WTC11 (cell line): ENCODE results near the gene KRT85. TPM values are rescaled to one million over a fixed set of nuclear protein-coding genes. Genes with fewer than 3 reads are reported as not detected.

Experiments used
- ATAC-seq: fragments of 200-7000 bp; cut with Tn5 transposase; 2 replicates; pipeline ENCODE4 v1.10.0; 2021; ENCODE audit warnings: mild to moderate bottlenecking, moderate library complexity
- CTCF ChIA-PET: fragments of 300-600 bp; sonication (Branson Sonifier 250); formaldehyde crosslinking; loops from one replicate; lab custom pipeline; 2021; ENCODE audit warnings: antibody characterized with exemption; lab: Charles Lee
- POLR2A ChIA-PET: fragments of 350-600 bp; sonication (Branson Sonifier 250); formaldehyde crosslinking; loops from one replicate; lab custom pipeline; 2021; ENCODE audit warnings: antibody characterized with exemption; lab: Charles Lee
- DNase-seq: peaks from one replicate; pipeline ENCODE4 v3.0.0; 2021; ENCODE audit warnings: low spot score
- H3K27ac Mint-ChIP-seq: 2 replicates; pipeline ENCODE4 v1.8.0; 2021; ENCODE audit warnings: mixed read lengths
- H3K27me3 Mint-ChIP-seq: 2 replicates; pipeline ENCODE4 v1.8.0; 2021; ENCODE audit warnings: low read depth, mild to moderate bottlenecking, moderate library complexity, mixed read lengths
- H3K36me3 Mint-ChIP-seq: 2 replicates; pipeline ENCODE4 v1.8.0; 2021; ENCODE audit warnings: mixed read lengths
- H3K4me1 Mint-ChIP-seq: 2 replicates; pipeline ENCODE4 v1.8.0; 2022; ENCODE audit warnings: mixed read lengths
- H3K4me3 Mint-ChIP-seq: 2 replicates; pipeline ENCODE4 v1.8.0; 2021; ENCODE audit warnings: mild to moderate bottlenecking, moderate library complexity, mixed read lengths
- H3K9me3 Mint-ChIP-seq: 2 replicates; pipeline ENCODE4 v1.8.0; 2021; ENCODE audit warnings: mixed read lengths
- ESRRA ChIP-seq: sonication (generic); formaldehyde crosslinking; IDR thresholded peaks from 2 replicates; pipeline ENCODE4 v1.8.1; 2022; ENCODE audit warnings: mild to moderate bottlenecking, missing genetic modification reagents, borderline replicate concordance
- FOXK1 ChIP-seq: sonication (generic); formaldehyde crosslinking; IDR thresholded peaks from 2 replicates; pipeline ENCODE4 v1.8.0; 2022; ENCODE audit warnings: mild to moderate bottlenecking, moderate library complexity, missing genetic modification reagents
- GABPB1 ChIP-seq: sonication (generic); formaldehyde crosslinking; IDR thresholded peaks from 2 replicates; pipeline ENCODE4 v1.8.1; 2023; ENCODE audit warnings: mild to moderate bottlenecking, missing genetic modification reagents
- GTF2I ChIP-seq: fragments of 250-450 bp; sonication (Bioruptor Pico); conservative IDR thresholded peaks from 2 replicates; pipeline ENCODE4 v1.4.0; 2021; ENCODE audit warnings: mild to moderate bottlenecking
- NFATC4 ChIP-seq: fragments of 250-450 bp; sonication (Bioruptor Pico); IDR thresholded peaks from 2 replicates; pipeline ENCODE4 v1.9.0; 2021; ENCODE audit warnings: mild to moderate bottlenecking
- OVOL2 ChIP-seq: fragments of 250-450 bp; sonication (Bioruptor Pico); IDR thresholded peaks from 2 replicates; pipeline ENCODE4 v1.9.0; 2021; ENCODE audit warnings: mild to moderate bottlenecking, borderline replicate concordance
- TEAD4 ChIP-seq: sonication (generic); formaldehyde crosslinking; IDR thresholded peaks from 2 replicates; pipeline ENCODE4 v1.8.0; 2022; ENCODE audit warnings: mild to moderate bottlenecking, missing genetic modification reagents
- ZBTB21 ChIP-seq: sonication (generic); formaldehyde crosslinking; IDR thresholded peaks from 2 replicates; pipeline ENCODE4 v1.8.1; 2023; ENCODE audit warnings: mild to moderate bottlenecking, missing genetic modification reagents, borderline replicate concordance
- ZNF423 ChIP-seq: fragments of 250-450 bp; sonication (Bioruptor Pico); IDR thresholded peaks from 2 replicates; pipeline ENCODE4 v2.1.2; 2022; ENCODE audit warnings: mild to moderate bottlenecking, moderate library complexity
- ZNF671 ChIP-seq: fragments of 250-450 bp; sonication (Bioruptor Pico); IDR thresholded peaks from 2 replicates; pipeline ENCODE4 v1.8.0; 2021; ENCODE audit warnings: mild to moderate bottlenecking
- total RNA-seq: library from RNA; stranded (reverse); gene quantifications from 3 replicates; pipeline ENCODE4 v1.2.3, GENCODE V29; 2021
- TF ChIP-seq, protein P1 (sequence below): fragments of 200-600 bp; IDR thresholded peaks from 2 replicates; pipeline ENCODE4 v1.8.0; 2022; ENCODE audit warnings: antibody characterized with exemption
- TF ChIP-seq, protein P2 (sequence below): sonication (generic); formaldehyde crosslinking; conservative IDR thresholded peaks from 2 replicates; pipeline ENCODE4 v1.8.1; 2023; ENCODE audit warnings: mild to moderate bottlenecking, low read depth, missing genetic modification reagents, moderate library complexity
- TF ChIP-seq, protein P3 (sequence below): sonication (generic); formaldehyde crosslinking; IDR thresholded peaks from 2 replicates; pipeline ENCODE4 v1.8.0; 2023; ENCODE audit warnings: missing genetic modification reagents, mild to moderate bottlenecking, borderline replicate concordance
- TF ChIP-seq, protein P4 (sequence below): fragments of 250-450 bp; sonication (Bioruptor Pico); IDR thresholded peaks from 2 replicates; pipeline ENCODE4 v1.9.0; 2021; ENCODE audit warnings: moderate library complexity, mild to moderate bottlenecking, inconsistent platforms, borderline replicate concordance
- TF ChIP-seq, protein P5 (sequence below): fragments of 250-450 bp; sonication (Bioruptor Pico); IDR thresholded peaks from 2 replicates; pipeline ENCODE4 v2.1.2; 2022; ENCODE audit warnings: mild to moderate bottlenecking, moderate library complexity
- TF ChIP-seq, protein P6 (sequence below): sonication (generic); formaldehyde crosslinking; IDR thresholded peaks from 2 replicates; pipeline ENCODE4 v1.8.1; 2022; ENCODE audit warnings: mild to moderate bottlenecking, missing genetic modification reagents, moderate library complexity, borderline replicate concordance
- TF ChIP-seq, protein P7 (sequence below): sonication (generic); formaldehyde crosslinking; IDR thresholded peaks from 2 replicates; pipeline ENCODE4 v1.8.0; 2023; ENCODE audit warnings: mild to moderate bottlenecking, missing genetic modification reagents

Gene KRT85
- total RNA-seq, 1 experiment from 2014 or later = not detected

DNA sequence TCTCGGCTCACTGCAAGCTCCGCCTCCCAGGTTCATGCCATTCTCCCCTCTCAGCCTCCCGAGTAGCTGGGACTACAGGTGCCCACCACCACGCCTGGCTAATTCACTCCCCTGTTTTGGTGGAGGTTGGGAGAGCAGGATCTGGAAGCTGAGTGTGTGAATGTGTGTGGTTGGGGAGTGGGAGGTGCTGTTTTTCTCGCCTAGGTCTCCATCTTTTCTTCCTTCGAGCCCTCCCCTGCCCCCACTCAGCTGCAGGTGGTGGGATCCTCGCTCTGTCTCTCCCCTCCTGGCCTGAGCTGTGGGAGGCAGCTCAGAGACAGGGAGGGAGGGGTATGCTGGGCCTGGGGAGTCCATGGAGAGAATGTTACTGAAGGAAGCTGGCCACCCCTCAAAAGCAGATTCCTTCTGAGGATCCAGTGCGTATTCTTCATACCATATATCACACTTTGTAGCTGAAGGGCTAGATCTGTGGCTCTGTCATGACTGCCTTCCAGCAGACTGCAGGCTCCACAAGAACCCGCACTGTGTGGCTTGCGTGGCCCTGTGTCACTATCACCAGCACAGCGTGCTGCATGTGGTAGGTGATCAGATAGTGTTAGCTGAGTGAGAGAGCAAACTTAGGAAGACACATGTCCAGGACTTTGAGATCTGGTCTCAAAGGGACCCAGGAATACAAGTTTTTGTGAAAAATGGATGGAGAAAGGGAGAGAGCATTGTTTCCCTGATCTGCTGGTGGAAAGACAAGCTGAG, 48.9 kb downstream of the KRT85 start:
- CTCF ChIA-PET = interaction anchor here (0.6 to 2.3 kb wide), 19 partner anchors 9 to 561 kb away, joined by 3 to 23 read pairs (median 4); partner anchors contain the start of genes KRT85 and KRT86
- ATAC-seq (no peak), DNase-seq (no peak)
- TF ChIP-seq FOXK1 (CRISPR knock-in tag) (no peak), OVOL2 (CRISPR knock-in tag) (no peak), NFATC4 (CRISPR knock-in tag) (no peak)
- peaks cover 5% of the 10 kb centered on the region; the same call in 1 of the 2 replicates for H3K27me3 Mint-ChIP-seq
- H3K9me3 Mint-ChIP-seq = no peaks in the 10 kb centered on the region
- no peak overlapping the region for H3K4me3 Mint-ChIP-seq
- POLR2A ChIA-PET = interaction anchor here (0.6 kb wide), 1 partner anchor 577 kb away, joined by 3 read pairs; no protein-coding TSS in a partner anchor
- H3K36me3 Mint-ChIP-seq = no peaks in the 10 kb centered on the region
- H3K27ac Mint-ChIP-seq = no peak overlapping the region
- H3K4me1 Mint-ChIP-seq = no peaks in the 10 kb centered on the region

DNA sequence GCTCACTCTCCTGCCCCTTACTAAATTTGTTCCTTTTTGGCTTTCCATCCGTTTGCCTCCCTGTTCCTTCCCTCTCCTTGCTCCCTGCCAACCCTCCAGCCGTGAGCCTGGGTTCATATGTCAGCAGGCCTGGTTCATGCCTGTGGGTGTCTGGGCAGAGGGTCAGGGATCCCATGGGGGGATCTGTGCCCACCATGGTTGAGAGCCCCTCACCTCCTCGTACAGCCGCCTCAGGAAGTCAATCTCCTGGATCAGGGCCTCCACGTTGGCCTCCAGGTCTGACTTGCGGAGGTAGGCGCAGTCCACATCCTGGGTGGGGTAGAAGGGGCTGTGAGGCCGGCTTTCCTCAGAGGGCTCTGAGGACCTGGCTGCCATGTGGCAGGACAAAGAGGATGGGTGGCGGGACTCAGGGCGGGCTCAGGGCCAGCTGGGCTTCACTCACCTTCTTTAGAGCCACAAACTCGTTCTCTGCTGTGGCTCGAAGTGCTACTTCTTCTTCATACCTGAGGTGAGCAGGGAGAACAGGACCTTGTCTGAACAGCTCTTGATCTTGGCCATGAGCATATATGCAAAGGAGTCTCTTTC, 49.7 kb downstream of the KRT85 start:
- H3K9me3 Mint-ChIP-seq = no peaks in the 10 kb centered on the region
- no peak for TF ChIP-seq GTF2I
- TF ChIP-seq, protein P1, sequence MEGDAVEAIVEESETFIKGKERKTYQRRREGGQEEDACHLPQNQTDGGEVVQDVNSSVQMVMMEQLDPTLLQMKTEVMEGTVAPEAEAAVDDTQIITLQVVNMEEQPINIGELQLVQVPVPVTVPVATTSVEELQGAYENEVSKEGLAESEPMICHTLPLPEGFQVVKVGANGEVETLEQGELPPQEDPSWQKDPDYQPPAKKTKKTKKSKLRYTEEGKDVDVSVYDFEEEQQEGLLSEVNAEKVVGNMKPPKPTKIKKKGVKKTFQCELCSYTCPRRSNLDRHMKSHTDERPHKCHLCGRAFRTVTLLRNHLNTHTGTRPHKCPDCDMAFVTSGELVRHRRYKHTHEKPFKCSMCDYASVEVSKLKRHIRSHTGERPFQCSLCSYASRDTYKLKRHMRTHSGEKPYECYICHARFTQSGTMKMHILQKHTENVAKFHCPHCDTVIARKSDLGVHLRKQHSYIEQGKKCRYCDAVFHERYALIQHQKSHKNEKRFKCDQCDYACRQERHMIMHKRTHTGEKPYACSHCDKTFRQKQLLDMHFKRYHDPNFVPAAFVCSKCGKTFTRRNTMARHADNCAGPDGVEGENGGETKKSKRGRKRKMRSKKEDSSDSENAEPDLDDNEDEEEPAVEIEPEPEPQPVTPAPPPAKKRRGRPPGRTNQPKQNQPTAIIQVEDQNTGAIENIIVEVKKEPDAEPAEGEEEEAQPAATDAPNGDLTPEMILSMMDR = no peak
- TF ChIP-seq, protein P2, sequence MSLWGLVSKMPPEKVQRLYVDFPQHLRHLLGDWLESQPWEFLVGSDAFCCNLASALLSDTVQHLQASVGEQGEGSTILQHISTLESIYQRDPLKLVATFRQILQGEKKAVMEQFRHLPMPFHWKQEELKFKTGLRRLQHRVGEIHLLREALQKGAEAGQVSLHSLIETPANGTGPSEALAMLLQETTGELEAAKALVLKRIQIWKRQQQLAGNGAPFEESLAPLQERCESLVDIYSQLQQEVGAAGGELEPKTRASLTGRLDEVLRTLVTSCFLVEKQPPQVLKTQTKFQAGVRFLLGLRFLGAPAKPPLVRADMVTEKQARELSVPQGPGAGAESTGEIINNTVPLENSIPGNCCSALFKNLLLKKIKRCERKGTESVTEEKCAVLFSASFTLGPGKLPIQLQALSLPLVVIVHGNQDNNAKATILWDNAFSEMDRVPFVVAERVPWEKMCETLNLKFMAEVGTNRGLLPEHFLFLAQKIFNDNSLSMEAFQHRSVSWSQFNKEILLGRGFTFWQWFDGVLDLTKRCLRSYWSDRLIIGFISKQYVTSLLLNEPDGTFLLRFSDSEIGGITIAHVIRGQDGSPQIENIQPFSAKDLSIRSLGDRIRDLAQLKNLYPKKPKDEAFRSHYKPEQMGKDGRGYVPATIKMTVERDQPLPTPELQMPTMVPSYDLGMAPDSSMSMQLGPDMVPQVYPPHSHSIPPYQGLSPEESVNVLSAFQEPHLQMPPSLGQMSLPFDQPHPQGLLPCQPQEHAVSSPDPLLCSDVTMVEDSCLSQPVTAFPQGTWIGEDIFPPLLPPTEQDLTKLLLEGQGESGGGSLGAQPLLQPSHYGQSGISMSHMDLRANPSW = no peak
- TF ChIP-seq, protein P3, sequence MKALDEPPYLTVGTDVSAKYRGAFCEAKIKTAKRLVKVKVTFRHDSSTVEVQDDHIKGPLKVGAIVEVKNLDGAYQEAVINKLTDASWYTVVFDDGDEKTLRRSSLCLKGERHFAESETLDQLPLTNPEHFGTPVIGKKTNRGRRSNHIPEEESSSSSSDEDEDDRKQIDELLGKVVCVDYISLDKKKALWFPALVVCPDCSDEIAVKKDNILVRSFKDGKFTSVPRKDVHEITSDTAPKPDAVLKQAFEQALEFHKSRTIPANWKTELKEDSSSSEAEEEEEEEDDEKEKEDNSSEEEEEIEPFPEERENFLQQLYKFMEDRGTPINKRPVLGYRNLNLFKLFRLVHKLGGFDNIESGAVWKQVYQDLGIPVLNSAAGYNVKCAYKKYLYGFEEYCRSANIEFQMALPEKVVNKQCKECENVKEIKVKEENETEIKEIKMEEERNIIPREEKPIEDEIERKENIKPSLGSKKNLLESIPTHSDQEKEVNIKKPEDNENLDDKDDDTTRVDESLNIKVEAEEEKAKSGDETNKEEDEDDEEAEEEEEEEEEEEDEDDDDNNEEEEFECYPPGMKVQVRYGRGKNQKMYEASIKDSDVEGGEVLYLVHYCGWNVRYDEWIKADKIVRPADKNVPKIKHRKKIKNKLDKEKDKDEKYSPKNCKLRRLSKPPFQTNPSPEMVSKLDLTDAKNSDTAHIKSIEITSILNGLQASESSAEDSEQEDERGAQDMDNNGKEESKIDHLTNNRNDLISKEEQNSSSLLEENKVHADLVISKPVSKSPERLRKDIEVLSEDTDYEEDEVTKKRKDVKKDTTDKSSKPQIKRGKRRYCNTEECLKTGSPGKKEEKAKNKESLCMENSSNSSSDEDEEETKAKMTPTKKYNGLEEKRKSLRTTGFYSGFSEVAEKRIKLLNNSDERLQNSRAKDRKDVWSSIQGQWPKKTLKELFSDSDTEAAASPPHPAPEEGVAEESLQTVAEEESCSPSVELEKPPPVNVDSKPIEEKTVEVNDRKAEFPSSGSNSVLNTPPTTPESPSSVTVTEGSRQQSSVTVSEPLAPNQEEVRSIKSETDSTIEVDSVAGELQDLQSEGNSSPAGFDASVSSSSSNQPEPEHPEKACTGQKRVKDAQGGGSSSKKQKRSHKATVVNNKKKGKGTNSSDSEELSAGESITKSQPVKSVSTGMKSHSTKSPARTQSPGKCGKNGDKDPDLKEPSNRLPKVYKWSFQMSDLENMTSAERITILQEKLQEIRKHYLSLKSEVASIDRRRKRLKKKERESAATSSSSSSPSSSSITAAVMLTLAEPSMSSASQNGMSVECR (CRISPR knock-in tag) = no peak
- no peak for TF ChIP-seq OVOL2 (CRISPR knock-in tag)
- TF ChIP-seq, protein P4, sequence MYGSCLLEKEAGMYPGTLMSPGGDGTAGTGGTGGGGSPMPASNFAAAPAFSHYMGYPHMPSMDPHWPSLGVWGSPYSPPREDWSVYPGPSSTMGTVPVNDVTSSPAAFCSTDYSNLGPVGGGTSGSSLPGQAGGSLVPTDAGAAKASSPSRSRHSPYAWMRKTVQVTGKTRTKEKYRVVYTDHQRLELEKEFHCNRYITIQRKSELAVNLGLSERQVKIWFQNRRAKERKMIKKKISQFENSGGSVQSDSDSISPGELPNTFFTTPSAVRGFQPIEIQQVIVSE = no peak
- no peak for TF ChIP-seq ZBTB21 (CRISPR knock-in tag)
- TF ChIP-seq, protein P5, sequence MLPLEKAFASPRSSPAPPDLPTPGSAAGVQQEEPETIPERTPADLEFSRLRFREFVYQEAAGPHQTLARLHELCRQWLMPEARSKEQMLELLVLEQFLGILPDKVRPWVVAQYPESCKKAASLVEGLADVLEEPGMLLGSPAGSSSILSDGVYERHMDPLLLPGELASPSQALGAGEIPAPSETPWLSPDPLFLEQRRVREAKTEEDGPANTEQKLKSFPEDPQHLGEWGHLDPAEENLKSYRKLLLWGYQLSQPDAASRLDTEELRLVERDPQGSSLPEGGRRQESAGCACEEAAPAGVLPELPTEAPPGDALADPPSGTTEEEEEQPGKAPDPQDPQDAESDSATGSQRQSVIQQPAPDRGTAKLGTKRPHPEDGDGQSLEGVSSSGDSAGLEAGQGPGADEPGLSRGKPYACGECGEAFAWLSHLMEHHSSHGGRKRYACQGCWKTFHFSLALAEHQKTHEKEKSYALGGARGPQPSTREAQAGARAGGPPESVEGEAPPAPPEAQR = no peak
- no peak for TF ChIP-seq ESRRA (CRISPR knock-in tag)
- TF ChIP-seq ZNF671 = no peak
- TF ChIP-seq, protein P6, sequence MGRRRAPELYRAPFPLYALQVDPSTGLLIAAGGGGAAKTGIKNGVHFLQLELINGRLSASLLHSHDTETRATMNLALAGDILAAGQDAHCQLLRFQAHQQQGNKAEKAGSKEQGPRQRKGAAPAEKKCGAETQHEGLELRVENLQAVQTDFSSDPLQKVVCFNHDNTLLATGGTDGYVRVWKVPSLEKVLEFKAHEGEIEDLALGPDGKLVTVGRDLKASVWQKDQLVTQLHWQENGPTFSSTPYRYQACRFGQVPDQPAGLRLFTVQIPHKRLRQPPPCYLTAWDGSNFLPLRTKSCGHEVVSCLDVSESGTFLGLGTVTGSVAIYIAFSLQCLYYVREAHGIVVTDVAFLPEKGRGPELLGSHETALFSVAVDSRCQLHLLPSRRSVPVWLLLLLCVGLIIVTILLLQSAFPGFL = no peak
- no peak for TF ChIP-seq ZNF423 (CRISPR knock-in tag)
- TF ChIP-seq, protein P7, sequence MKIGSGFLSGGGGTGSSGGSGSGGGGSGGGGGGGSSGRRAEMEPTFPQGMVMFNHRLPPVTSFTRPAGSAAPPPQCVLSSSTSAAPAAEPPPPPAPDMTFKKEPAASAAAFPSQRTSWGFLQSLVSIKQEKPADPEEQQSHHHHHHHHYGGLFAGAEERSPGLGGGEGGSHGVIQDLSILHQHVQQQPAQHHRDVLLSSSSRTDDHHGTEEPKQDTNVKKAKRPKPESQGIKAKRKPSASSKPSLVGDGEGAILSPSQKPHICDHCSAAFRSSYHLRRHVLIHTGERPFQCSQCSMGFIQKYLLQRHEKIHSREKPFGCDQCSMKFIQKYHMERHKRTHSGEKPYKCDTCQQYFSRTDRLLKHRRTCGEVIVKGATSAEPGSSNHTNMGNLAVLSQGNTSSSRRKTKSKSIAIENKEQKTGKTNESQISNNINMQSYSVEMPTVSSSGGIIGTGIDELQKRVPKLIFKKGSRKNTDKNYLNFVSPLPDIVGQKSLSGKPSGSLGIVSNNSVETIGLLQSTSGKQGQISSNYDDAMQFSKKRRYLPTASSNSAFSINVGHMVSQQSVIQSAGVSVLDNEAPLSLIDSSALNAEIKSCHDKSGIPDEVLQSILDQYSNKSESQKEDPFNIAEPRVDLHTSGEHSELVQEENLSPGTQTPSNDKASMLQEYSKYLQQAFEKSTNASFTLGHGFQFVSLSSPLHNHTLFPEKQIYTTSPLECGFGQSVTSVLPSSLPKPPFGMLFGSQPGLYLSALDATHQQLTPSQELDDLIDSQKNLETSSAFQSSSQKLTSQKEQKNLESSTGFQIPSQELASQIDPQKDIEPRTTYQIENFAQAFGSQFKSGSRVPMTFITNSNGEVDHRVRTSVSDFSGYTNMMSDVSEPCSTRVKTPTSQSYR (CRISPR knock-in tag) = no peak
- TF ChIP-seq TEAD4 = no peak
- no peak for TF ChIP-seq GABPB1 (CRISPR knock-in tag)

More for the DNA sequence above, 49.7 kb downstream of the KRT85 start:
- DNase-seq (no peak), ATAC-seq (no peak)
- peaks cover 5% of the 10 kb centered on the region; the same call in 1 of the 2 replicates for H3K27me3 Mint-ChIP-seq
- ChIA-PET POLR2A (no interaction called here), CTCF (interaction anchor here (0.6 to 2.3 kb wide), 6 partner anchors 10 to 174 kb away, joined by 3 to 21 read pairs (median 8); partner anchors contain the start of gene KRT86)
- H3K27ac Mint-ChIP-seq = no peak overlapping the region
- H3K4me1 Mint-ChIP-seq = no peaks in the 10 kb centered on the region
- H3K4me3 Mint-ChIP-seq = no peak overlapping the region
- H3K36me3 Mint-ChIP-seq = no peaks in the 10 kb centered on the region
